ENCODE data around the gene MGLL.

MGLL gene

DNA sequence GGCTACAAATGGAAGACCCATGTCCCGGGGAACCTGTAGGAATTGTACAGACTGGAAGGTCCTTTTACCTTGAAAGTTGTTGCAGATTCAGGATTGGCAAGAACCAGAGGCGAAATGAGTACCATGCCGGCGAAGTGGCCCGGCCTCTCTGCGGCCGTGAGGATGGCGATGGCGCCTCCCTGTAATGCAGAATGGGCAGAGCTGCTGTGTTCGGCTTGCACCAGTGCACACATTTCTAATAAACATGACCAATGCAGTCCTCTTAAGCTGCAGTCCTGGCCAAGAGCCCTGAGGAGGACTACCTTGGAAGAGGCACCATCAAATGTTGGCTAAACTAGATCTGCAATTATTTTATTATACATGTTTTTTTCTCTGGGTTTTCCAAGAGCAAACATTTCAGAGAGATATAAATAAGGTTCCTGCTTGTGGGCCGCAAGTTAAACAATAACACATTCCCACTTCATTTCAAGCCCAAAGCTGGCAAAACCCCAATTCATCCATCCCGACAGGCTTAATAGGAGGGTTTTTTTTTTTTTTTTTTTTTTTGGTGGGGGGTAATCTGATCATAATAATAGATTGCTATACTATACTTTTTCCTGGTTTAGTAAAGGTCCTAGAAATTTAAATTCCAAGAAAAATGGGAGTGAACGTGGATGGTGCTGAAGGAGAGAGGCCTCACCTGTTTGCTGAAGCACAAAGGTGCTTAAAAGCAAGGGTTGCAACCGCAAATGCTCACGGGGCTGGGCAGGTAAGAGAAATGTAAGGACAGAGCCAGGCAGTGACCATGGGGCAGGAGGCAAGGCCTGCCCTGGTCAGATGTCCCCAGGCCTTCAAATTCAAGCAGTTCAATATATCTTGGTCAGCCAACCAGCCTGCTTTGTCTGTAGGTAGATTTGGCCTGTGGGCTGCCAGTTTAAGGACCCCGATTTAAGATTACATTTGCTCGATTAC is 101.1 kb downstream of the MGLL start:
- H3K36me3 ChIP-seq (ENCODE audit: control insufficient read depth, insufficient read depth, low read length): no peaks in the 10 kb centered on the region
- no peak overlapping the region for H3K27ac ChIP-seq
- H3K4me1 ChIP-seq: no peaks in the 10 kb centered on the region
- H2AFZ ChIP-seq: no peak overlapping the region
- no peaks in the 10 kb centered on the region for H3K27me3 ChIP-seq (ENCODE audit: control insufficient read depth, insufficient read depth, low read length)
- TF ChIP-seq, protein P1, sequence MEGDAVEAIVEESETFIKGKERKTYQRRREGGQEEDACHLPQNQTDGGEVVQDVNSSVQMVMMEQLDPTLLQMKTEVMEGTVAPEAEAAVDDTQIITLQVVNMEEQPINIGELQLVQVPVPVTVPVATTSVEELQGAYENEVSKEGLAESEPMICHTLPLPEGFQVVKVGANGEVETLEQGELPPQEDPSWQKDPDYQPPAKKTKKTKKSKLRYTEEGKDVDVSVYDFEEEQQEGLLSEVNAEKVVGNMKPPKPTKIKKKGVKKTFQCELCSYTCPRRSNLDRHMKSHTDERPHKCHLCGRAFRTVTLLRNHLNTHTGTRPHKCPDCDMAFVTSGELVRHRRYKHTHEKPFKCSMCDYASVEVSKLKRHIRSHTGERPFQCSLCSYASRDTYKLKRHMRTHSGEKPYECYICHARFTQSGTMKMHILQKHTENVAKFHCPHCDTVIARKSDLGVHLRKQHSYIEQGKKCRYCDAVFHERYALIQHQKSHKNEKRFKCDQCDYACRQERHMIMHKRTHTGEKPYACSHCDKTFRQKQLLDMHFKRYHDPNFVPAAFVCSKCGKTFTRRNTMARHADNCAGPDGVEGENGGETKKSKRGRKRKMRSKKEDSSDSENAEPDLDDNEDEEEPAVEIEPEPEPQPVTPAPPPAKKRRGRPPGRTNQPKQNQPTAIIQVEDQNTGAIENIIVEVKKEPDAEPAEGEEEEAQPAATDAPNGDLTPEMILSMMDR (IDR thresholded peaks at IDR 0.05): no peak
- H3K9me3 ChIP-seq (ENCODE audit: control insufficient read depth, low read length): no peaks in the 10 kb centered on the region
- no peak overlapping the region for H3K9ac ChIP-seq
- H3K4me3 ChIP-seq (ENCODE audit: low read depth, low read length): no peak overlapping the region
- no peak overlapping the region for H3K4me2 ChIP-seq (ENCODE audit: low read length)
- no peaks in the 10 kb centered on the region for H3K79me2 ChIP-seq

DNA sequence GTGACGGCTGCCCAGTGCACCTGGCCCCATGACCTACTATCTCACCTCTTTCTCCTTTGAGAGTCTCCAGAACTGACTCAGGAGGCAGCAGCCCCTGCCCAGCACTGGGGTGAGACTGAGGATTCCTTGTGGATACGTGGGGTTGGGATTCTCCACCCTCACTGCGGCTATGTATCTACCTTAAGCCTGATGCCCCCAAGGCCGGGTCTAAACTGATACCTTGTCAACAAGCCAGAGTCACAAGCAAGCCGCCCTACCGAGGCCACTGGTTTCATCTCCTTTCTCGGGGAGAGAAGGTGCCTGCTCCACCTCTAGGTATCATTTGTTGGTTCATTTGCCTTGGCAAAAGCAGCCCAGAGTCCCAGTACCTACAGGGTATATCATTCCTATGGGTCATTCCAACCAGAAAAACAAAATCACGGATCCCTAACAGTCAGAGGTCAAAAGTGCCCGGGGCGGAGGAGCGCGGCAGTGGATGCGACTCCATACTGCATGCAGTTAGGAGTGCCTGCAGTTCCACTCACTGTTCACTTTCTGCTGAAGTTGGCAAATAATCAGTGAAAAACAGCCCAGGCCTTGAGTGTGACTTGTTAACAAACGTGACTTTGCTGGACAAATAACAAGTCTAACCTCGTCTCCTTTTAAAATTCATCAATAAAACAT is 102.0 kb downstream of the MGLL start:
- TF ChIP-seq, protein P1 (IDR thresholded peaks at IDR 0.05): no peak
- H2AFZ ChIP-seq: no peak overlapping the region
- H3K79me2 ChIP-seq: no peaks in the 10 kb centered on the region
- no peaks in the 10 kb centered on the region for H3K9me3 ChIP-seq (ENCODE audit: control insufficient read depth, low read length)
- H3K4me1 ChIP-seq: no peaks in the 10 kb centered on the region
- no peak overlapping the region for H3K4me2 ChIP-seq (ENCODE audit: low read length)
- no peak overlapping the region for H3K4me3 ChIP-seq (ENCODE audit: low read depth, low read length)
- H3K36me3 ChIP-seq (ENCODE audit: control insufficient read depth, insufficient read depth, low read length): no peaks in the 10 kb centered on the region
- no peak overlapping the region for H3K9ac ChIP-seq
- no peaks in the 10 kb centered on the region for H3K27me3 ChIP-seq (ENCODE audit: control insufficient read depth, insufficient read depth, low read length)
- H3K27ac ChIP-seq: no peak overlapping the region

DNA sequence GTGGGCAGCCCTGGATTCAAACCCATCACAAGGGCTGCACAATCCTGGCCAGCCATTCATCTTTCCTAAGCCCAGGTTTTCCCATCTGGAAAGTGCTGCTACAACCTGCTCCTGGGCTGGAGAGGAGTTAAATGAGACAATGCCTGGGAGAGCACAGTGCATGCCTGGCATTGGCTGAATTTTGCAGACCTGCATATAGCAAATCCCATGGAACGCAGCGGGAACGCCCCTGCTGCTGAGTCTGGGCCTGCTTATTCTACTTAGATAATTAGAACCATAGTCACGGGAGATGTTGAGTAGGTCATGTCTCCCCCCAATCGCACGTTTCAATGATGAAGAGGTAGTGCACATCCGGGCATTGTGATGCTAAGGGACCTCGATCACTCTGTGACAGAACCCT is 102.9 kb downstream of the MGLL start:
- Histone ChIP-seq H3K4me1 (no peaks in the 10 kb centered on the region), H3K4me3 (ENCODE audit: low read depth, low read length) (no peak overlapping the region), H3K27me3 (ENCODE audit: control insufficient read depth, insufficient read depth, low read length) (no peaks in the 10 kb centered on the region), H3K36me3 (ENCODE audit: control insufficient read depth, insufficient read depth, low read length) (no peaks in the 10 kb centered on the region), H3K9me3 (ENCODE audit: control insufficient read depth, low read length) (no peaks in the 10 kb centered on the region), H3K79me2 (no peaks in the 10 kb centered on the region), H3K9ac (no peak overlapping the region), H3K4me2 (ENCODE audit: low read length) (no peak overlapping the region), H2AFZ (no peak overlapping the region), H3K27ac (no peak overlapping the region)
- TF ChIP-seq, protein P1 (IDR thresholded peaks at IDR 0.05): no peak

DNA sequence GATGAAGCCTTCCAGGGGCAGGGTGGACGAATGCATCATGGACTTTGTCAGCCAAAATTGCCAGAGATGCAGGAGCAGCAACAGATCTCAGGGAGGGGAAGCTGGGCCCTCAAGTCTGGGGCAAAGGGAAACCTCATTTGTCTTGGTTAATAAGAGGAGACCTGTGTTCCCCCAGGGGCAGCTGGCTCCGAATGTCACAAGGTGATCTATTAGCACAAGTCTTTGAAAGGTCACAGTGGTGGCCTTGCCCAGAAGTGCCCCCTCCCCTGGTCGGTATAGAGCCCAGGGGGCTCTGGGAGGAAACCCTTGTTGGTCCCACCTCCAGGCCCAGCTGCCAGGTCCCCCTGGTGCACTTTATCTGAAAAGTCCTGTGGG is 103.4 kb downstream of the MGLL start:
- Histone ChIP-seq H3K9me3 (ENCODE audit: control insufficient read depth, low read length) (no peaks in the 10 kb centered on the region), H3K27ac (no peak overlapping the region), H3K36me3 (ENCODE audit: control insufficient read depth, insufficient read depth, low read length) (no peaks in the 10 kb centered on the region), H3K4me1 (no peaks in the 10 kb centered on the region), H2AFZ (no peak overlapping the region), H3K27me3 (ENCODE audit: control insufficient read depth, insufficient read depth, low read length) (no peaks in the 10 kb centered on the region), H3K9ac (no peak overlapping the region), H3K4me2 (ENCODE audit: low read length) (no peak overlapping the region), H3K4me3 (ENCODE audit: low read depth, low read length) (no peak overlapping the region), H3K79me2 (no peaks in the 10 kb centered on the region)
- TF ChIP-seq, protein P1 (IDR thresholded peaks at IDR 0.05): no peak
